ENCODE measurements around the gene LAMA2. TPM values are rescaled to one million over a fixed set of nuclear protein-coding genes. Genes with fewer than 3 reads are reported as not detected.

The LAMA2 gene
- total and polyA plus RNA-seq, 2 of the 8 experiments (the other 6 are each of a cell fraction or from before 2014, with no cell fraction given) = 1.3 to 3.8 TPM

- CTCF ChIA-PET (ENCODE audit: partially characterized antibody) = interaction anchor here (0.7 to 0.9 kb wide), 2 partner anchors 9 to 155 kb away, joined by 3 to 5 read pairs; no protein-coding TSS in a partner anchor
- no peak for FAIRE-seq
- TF ChIP-seq NANOG (IDR thresholded peaks at IDR 0.05; ENCODE audit: insufficient read depth, low read depth, low read length, poor library complexity, severe bottlenecking) = no peak
- TF ChIP-seq NRF1 (IDR thresholded peaks at IDR 0.05; ENCODE audit: low read depth, low read length) = no peak
- TF ChIP-seq BACH1 (IDR thresholded peaks at IDR 0.05; ENCODE audit: low read length) = no peak
- TF ChIP-seq ATF3 (IDR thresholded peaks at IDR 0.05; ENCODE audit: insufficient read depth, low read depth, low read length) = no peak
- no peak for TF ChIP-seq SRF (IDR thresholded peaks at IDR 0.05; ENCODE audit: low read depth, low read length)
- TF ChIP-seq TAF1 (IDR thresholded peaks at IDR 0.05; ENCODE audit: low read depth, low read length) = no peak
- TF ChIP-seq TCF12 (IDR thresholded peaks at IDR 0.05; ENCODE audit: low read depth, low read length) = no peak
- TF ChIP-seq RXRA (IDR thresholded peaks at IDR 0.05; ENCODE audit: insufficient read depth, low read depth, low read length) = no peak
- TF ChIP-seq KDM1A (IDR thresholded peaks at IDR 0.05; ENCODE audit: borderline replicate concordance, low read length) = no peak
- TF ChIP-seq GABPA (IDR thresholded peaks at IDR 0.05; ENCODE audit: borderline replicate concordance, insufficient read depth, low read length) = no peak
- no peak for TF ChIP-seq FOSL1 (IDR thresholded peaks at IDR 0.05; ENCODE audit: insufficient read depth, low read depth, low read length)
Measured at GRCh38 chr6:129215916-129216520, 333.1 kb downstream of the LAMA2 start.

More at GRCh38 chr6:129215916-129216520, 333.1 kb downstream of the LAMA2 start:
- no peak overlapping the region for H2AK5ac ChIP-seq (ENCODE audit: low read depth, low read length)
- H2BK12ac ChIP-seq (ENCODE audit: low read depth, low read length) = no peak overlapping the region
- H3K36me3 ChIP-seq (ENCODE audit: control insufficient read depth in 2 of 4, insufficient read depth in 4 of 4, low read length in 3 of 4) = no peaks in the 10 kb centered on the region
- no peak overlapping the region for H2BK120ac ChIP-seq (replicated peaks; ENCODE audit: low read depth, low read length)
- no peaks in the 10 kb centered on the region for H3K4me1 ChIP-seq (replicated peaks in 1 of 4; ENCODE audit: control insufficient read depth in 3 of 4, insufficient read depth in 4 of 4, low read length in 3 of 4)
- no peaks in the 10 kb centered on the region for H3K79me2 ChIP-seq (ENCODE audit: control insufficient read depth in 1 of 2, insufficient read depth in 2 of 2, low read length in 2 of 2)
- no peak overlapping the region for H4K91ac ChIP-seq (replicated peaks; ENCODE audit: insufficient read length, low read length)
- H3K9me3 ChIP-seq (ENCODE audit: insufficient read depth in 2 of 2, low read depth in 1 of 2, low read length in 1 of 2) = no peaks in the 10 kb centered on the region
- no peak overlapping the region for H2BK20ac ChIP-seq (ENCODE audit: low read length)
- no peak overlapping the region for H4K8ac ChIP-seq (ENCODE audit: extremely low read depth, insufficient read depth, low read length)
- no peak overlapping the region for H3K4me3 ChIP-seq (ENCODE audit: extremely low read depth in 1 of 4, insufficient read depth in 2 of 4, low read depth in 3 of 4, low read length in 4 of 4)
- H3K27ac ChIP-seq (ENCODE audit: low read depth, low read length) = no peak overlapping the region
- H3K18ac ChIP-seq (ENCODE audit: extremely low read depth, low read length) = no peak overlapping the region
- DNase-seq (ENCODE audit: low read depth in 1 of 2, low spot score in 2 of 2) = no peak
- no peak overlapping the region for H2BK5ac ChIP-seq (ENCODE audit: low read depth, low read length)
- H3K27me3 ChIP-seq (replicated peaks in 1 of 4; ENCODE audit: control insufficient read depth in 3 of 4, extremely low read depth in 1 of 4, insufficient read depth in 3 of 4, low read length in 3 of 4) = no peaks in the 10 kb centered on the region
- no peak overlapping the region for H2AFZ ChIP-seq (ENCODE audit: low read length)
- H3K23ac ChIP-seq (ENCODE audit: insufficient read length) = no peak overlapping the region
- H4K20me1 ChIP-seq (replicated peaks in 1 of 2; ENCODE audit: control insufficient read depth in 1 of 2, insufficient read depth in 2 of 2, low read length in 2 of 2) = no peaks in the 10 kb centered on the region
- no peak overlapping the region for H4K5ac ChIP-seq (ENCODE audit: insufficient read length, low read depth, low read length)
- H3K4me2 ChIP-seq (ENCODE audit: insufficient read depth in 1 of 2, low read depth in 2 of 2, low read length in 2 of 2) = no peak overlapping the region
- no peak overlapping the region for H3K4ac ChIP-seq (replicated peaks; ENCODE audit: insufficient read length, low read depth, low read length)
- no peak overlapping the region for H3K56ac ChIP-seq (replicated peaks; ENCODE audit: insufficient read length, low read depth, low read length)
- H3K14ac ChIP-seq (ENCODE audit: insufficient read length) = no peak overlapping the region
- 76% methylated on average over 1 of the region's 1 CpG; no CpG with 5 or more reads in 1 of the 2 experiments for WGBS, 2 experiments (ENCODE audit: extremely low coverage in 1 of 2, insufficient coverage in 1 of 2, insufficient read length in 1 of 2, insufficient replicate concordance in 2 of 2, low coverage in 1 of 2, low lambda C conversion rate in 2 of 2, missing lambda C conversion rate in 1 of 2)
- no peak overlapping the region for H2BK15ac ChIP-seq (ENCODE audit: low read length)
- no peaks in the 10 kb centered on the region for H3K79me1 ChIP-seq (ENCODE audit: low read depth, low read length)
- POLR2A ChIA-PET (ENCODE audit: partially characterized antibody) = no interaction called here
- H3K23me2 ChIP-seq (ENCODE audit: low read depth, low read length) = no peaks in the 10 kb centered on the region
- no peak overlapping the region; a peak in 1 of 7 replicates for H3K9ac ChIP-seq (replicated peaks in 1 of 4; ENCODE audit: extremely low read depth in 1 of 4, low read depth in 3 of 4, low read length in 3 of 4)
